G401.6 (cell line): ENCODE measurements around the gene ARHGAP10.

Source experiments
- FAIRE-seq: peaks from 2 replicates; lab custom pipeline; 2012; peaks lifted over from hg19 to GRCh38; lab: Jason Lieb, UNC

The ARHGAP10 gene

DNA sequence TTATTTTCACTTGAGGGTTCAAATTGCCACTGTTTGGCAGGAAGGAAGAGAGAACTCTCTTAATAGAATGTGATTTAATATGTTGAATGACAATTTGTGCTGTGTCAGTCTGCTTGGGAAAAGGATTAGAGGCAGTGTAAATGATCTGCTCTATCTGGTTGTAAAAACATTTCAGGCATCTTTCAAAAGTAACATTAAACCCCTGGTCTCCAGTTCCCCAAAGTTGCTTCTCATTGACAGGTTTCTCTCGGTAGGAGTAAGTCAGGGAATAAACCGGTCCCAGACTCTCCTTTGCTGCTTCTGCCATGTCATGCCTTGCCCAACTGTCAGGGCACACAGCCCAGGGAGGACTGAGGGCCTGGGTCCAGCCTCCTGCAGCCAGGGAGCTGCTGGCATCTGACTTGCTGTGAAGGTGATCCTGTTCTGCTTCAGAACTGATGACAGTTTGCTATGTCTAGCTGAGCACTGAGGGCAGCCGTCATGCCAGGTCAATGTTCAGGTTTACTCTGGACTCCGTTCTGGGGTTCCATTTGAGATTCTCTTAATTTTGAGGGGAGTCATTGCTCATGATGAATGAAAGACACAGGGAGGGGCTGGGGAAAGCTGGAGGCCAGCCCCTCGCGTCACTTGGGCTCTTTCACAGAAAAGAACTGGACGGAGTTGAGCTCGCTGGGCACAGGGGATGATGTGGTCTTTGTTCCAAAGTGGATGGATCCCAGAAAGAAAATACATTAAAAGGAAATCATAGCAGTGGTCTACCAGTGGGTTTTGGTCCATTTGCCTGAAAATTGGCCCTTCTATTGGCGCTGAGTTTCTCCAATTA, 312.4 kb downstream of the ARHGAP10 start:
- no peak for FAIRE-seq

DNA sequence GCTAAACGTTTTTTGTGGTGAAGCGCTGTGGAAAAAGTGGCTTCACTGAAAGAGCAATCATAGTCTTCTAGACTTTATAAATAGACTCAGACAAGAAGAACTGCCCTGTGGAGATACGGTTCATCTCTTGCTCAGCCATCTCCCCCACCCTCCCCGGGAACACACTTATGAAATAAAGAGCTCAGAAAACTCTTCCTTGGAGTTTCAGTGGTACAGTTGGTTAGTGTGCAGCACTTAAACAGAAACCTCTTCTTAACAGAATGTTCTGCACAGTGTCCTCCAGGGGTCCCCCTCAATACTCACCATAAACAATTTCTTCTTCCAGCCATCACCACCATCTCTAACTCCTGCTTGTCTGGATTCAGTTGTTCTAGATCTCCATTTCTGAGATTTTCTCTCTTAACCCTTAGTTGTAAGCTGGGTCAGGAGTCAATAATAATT, 313.0 kb downstream of the ARHGAP10 start:
- FAIRE-seq, result no peak

DNA sequence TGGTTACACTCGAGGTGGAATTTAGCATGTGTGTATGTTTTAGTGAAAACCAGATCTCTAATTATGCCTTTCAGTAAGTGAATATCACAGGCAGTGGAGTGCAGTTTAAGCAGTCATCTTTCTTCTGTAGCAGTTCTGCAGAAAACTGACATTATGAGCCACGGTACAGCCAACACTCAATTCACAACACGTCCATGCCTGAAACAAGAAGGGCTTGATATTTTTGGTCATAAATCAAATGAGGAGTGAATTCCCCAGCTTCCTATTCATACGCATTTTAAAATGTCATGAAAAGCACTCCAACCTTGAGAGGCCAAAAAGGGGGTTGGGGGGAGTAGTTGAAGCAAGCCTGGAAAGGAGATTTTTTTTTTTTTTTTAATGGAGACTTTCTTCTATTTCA, 316.7 kb downstream of the ARHGAP10 start:
- FAIRE-seq, result no peak

DNA sequence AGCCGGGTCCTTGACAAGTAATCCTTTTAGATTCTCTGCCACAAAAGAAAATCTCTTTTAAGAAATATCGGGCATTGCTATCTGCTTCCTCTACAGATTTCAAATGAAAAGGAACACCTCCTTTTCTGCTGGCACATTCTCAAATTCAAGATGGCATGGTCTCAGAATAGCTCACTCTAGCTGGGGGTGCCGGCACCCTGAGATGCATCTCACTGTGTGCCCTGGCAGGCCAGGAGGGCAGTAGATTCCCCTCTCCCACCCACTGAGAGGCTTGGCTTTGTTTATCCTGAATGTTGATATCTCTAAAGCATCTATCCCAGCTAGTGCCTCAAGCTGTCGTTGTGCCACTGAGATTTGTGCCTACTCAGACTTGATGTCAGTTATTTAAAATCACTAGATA, 319.5 kb downstream of the ARHGAP10 start:
- FAIRE-seq, result no peak

DNA sequence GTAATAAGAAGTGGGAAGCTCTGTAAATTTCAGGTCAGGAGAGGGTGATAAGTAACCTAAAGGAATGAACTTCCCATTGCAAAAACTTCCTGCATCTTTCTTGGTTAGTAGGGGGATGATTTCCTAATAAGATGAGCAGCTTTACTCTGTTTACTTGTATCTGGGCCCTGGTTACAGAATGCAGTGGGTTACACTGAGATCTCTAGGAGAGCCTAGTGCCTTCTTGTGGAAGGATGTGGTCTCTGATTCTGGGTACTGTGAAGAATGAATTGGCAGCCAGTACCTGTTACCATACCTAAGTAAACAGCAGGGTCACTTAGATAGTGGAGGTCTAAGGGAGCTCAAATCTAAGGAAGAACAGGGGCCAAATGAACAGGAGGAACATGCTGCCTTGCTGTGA, 320.6 kb downstream of the ARHGAP10 start:
- FAIRE-seq, result no peak

DNA sequence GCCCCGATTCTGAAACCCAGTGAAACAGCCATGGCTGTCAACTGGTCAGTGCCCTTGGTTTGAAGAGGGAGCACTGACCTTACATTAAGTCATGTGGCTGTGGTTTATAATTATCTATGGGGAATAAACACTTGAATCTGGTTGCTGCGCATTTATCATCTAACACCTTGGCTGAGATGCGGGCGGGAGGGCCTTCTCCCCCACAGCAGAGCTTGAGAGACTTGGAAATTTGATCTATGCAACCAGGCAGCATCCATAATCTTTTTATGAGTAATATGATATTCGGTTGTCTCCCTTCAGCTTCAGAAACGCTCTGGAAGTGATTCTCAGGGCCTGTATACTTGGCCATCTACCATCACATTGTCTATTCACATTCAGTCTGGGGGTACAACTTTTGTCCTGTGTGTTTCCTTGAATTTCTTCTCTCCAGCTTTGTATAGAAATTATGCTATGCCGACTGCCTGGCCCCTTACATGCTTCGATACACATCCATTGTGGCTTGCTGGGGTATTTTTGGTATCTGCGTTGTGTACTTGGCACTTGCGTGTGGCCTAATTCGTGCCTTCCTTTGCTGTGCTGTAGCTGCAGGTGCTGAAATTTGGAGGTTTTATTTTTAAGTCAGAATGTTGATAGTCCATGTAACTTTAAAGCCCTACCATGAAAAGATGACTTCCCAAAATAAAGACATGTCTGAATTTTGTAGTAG, 321.6 kb downstream of the ARHGAP10 start:
- no peak for FAIRE-seq

DNA sequence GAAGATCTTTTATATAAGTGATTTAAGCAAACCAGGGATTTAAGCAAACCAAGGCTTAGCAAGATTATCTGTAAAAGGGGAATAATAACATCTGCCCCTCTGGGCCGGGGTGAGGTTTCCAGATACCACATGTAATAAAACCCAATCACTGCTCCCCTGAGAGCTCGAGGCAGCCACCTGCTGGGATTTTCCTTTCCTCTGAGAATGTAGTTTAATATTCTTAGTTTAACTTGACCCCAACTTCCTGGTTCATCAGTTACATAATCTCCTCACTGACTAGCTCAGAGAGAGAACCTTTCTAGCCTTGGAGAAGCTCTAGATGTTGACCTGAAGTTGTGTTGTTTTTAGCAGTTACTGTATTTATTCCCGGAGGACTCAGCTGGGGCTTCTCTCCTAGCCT, 322.4 kb downstream of the ARHGAP10 start:
- FAIRE-seq, result no peak

DNA sequence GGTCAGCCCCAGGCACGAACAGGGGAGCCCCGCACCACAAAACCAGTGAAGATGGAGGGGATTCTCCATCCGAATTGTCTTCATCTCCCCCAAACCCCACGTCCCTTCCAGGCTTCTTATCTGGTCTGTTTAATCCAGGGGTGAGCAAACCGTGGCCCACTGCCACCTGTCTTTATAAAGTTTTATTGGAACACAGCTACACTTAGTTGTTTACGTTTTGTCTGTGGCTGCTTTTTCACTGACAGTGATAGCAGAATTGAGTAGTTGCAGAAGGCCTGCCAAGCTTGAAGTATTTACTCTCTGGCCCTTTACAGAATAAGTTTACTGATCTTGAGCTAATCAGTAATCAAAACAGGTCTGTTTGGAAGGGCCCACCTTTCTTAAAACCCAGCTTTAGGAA, 324.0 kb downstream of the ARHGAP10 start:
- FAIRE-seq, result no peak

DNA sequence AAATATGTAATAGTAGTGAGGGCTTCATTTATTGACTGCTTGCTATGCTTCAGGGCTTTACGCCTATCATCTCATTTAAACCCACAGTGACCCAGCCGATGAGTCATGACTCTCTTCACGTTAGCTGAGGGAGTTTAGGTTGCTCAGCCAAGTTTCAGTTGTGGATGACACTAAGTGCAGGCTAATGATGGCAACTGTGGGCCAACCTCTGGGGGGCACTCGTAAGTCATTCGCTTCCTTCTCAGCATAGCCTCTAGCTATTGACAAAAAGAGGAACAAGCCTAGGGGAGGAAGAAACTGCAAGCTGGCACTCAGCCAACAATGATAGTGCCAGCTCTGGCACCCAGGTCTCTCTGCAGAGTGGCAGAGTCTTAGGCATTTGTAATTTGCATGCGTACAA, 325.0 kb downstream of the ARHGAP10 start:
- no peak for FAIRE-seq

DNA sequence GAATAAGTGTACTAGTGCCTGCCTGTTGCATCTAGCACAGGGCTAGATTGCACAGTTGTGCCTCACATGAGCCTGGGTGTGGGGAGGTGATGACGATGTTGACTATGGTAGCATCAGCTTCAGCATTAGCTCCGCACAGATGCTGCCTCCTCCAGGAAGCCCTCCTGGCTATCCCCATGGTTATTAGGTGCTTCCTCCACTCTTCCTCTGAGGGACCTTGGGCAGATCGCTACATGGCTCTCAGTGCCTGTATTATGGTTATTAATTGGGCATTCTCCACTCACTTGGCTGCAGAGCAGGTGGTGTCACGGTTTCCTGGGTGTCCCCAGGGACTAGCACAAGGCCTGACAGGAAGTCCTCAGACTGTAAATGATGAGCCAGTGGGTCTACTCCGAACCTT, 325.6 kb downstream of the ARHGAP10 start:
- FAIRE-seq, result no peak

DNA sequence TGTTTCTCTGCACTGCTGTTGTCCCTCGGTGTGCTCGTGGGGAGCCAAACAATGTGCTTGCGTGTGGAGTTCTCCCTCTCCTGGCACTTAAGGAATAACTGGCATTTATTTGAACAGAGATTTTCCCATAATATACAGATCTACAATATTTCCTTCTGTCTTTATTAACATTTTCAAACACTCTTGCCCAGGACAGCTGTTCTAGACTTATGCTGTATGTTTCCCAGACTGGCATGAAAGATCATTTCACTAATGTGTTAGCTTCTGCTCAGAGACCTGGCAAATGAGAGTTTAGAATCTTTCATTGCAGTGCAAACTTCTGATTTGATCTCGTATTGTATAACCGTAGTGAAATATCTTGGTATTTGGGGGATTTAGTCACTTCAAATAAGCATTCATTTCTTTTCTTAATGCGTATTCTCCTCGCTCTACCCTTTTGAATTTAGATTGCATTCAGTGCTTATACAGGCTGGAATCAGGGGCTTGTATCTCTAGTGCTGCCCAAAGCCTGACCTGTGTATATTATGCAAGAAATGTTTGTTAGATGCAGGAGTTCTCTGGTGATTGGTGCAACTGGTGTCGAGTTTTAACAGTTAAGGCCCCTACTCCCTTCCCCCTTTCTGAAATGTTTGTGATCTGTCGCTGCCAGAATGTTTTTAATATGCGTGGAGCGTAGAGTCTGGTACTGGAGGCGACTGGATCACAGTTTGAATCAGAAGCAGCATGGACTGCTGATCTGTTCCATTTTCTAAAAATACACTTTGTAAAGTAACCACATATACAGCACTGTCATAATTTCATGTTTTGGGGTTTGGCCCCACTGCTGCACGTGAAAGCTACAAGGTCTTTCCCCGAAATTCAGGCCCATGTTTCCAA, 326.3 kb downstream of the ARHGAP10 start:
- FAIRE-seq, result no peak

DNA sequence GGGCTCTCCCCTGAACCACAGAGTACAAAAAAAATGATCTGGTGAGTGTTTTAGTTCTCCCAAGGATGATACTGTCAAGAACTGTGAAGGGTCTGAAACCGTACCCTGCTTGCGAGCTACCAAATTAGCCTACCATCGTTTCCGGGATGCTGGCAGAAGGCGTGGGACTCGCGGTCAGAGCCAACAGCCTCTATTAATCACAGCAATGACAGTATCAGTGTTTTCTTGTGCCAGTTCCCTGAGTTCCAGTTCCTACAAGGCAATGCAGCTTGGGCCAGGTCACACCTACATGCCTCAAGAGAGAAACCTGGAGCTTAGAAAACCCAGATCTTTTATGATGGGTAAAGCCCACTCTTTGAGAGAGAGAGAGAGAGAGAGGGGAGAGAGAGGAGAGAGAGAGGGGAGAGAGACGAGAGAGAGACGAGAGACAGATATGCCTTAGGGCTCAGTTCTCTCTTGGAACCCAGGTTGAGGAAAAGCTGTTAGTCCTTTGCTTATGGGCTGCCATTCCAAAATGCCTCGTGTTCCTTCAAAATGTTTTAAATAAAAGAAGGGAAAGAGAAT, 327.8 kb downstream of the ARHGAP10 start:
- no peak for FAIRE-seq

DNA sequence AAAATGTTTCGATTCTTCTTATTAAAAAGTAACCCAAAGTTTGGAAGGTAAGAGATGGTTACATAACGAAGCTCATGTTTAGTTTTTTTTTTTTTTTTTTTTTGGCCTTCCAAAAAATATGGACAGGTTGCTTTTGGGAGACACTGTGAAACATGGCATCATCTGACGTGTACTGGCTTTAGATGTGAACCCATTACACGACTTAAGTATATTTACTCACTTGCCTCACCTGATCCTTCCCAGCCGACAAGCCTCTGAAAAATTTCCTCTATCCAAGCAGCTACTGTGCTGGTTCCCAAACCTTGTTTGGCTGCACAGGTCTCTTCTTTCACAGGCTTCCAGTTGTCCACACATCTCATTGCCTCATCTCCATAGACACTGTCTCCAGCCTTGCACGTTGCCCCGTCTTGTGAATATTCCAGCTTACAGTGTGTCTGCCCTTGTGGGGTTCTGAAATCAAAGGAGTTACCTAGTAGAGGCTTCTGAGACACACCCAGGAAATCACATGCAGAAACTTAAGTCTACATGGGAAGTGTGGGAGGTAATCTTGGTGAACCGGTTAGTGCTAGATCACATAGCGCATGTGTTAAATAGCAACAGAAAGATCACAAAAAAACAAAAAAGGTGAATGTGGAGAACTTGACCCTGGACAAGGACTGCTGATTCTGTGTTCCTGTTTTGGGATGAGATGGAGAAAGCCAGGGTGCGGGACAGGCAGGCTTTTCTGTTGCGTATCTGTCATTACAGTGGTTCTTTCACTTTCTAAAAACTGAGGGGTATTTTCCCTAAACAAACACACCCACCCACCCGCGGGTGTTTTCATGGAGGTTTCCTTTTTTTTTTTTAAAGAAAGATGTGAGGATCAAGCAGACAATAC, 328.6 kb downstream of the ARHGAP10 start:
- FAIRE-seq, result no peak

DNA sequence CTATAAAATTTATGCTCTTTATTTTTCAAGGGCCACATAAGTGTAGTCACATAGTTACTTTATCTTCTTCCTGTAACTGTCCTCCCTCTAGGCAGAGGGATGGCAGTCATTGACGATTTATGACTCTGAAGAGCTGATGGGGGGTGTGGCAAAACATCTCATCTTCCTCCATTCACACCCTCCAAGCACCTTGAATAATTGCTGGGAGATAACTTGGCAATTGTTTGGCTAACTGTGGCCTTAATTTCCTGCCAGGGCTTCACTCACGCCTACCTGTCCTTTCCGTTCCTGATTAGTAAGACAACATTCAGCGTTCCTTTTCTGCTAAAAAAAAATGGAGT, 329.2 kb downstream of the ARHGAP10 start:
- no peak for FAIRE-seq

DNA sequence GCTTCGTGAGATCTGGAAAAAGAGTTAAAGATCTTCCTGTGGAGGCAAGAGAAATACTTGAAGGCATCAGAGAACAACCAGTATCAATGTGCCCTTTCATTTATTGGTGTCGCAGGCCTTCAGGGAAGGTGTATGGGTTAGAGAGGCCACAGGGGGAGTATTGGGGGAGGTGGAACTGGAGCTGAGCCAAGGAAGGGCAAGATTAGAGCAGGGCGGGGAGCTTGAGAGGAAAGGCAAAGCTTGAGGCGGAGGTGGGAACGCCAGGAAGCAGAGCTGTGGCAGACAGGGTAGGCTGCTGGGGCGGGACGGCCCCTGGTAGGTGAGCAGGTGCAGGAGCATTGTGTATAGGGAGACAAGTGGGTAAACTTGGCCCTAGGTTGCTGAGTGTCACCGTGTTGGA, 329.9 kb downstream of the ARHGAP10 start:
- no peak for FAIRE-seq

DNA sequence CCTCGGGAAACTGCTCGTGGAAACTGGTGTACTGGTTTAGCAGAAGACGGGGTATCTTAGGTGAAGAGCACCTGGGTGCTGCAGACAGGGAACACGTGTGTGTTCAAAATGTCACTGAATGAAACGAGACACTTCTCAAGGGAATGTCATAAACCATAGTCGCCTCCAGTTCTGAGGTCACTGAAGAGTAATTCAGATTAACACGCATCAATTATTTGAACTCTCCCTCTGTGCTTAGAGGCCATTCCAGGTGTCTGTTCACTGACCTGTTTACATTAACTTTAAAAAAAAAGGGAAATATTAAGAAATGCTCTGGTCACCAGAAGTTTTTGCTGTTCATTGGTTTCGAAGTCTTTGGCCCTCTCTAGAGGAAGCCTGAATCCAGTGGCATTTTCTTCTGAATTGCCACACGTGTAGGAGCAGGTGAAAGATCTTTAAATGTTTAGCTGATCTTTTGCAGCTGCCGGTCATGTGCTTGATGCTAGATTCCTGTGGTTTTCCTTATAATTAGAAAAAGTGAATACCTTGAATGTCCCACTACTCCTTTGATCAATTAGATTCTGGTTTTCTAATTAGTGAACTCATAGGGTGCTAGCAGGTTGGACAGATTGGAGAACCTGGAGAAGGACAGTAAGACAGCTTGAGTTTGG, 330.5 kb downstream of the ARHGAP10 start:
- no peak for FAIRE-seq

DNA sequence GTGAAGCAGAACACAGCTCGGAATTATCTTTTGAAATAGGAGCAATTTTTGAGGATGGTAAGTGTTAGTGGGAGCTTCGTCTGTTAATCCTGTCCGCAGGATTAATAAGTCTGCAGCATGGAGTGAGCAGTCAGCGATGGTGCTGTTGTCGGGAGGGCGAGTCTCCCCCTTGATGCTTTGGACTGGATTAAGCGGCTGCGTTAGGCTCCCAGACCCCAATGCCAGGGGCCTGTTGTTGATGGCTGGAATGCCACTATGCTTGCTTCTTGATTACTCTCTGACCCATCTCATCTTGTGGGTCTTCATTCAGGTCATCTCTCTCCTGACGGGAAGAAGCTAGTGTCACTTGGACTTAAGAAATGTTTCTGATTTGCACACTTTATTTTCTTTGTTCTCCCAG, 332.6 kb downstream of the ARHGAP10 start:
- FAIRE-seq, result no peak

DNA sequence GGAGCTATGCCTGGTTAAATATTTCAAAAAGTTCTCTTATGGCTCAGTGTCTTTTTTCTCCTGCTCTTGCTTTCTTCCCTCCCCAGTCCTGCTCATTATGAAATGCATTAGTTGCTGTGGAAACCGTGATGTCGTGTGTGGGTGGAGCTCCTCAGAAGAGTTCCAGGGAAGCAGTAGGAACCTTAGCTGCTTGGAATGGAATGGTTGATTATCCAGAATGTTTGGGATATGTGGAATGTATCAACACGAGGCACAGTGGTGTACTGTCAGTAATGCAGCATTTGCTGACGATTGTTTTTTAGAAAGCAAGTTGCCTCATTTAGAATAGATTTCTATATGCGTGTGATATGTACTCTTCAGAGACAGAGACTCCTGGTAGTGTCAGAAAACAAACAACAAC, 333.2 kb downstream of the ARHGAP10 start:
- FAIRE-seq, result no peak

DNA sequence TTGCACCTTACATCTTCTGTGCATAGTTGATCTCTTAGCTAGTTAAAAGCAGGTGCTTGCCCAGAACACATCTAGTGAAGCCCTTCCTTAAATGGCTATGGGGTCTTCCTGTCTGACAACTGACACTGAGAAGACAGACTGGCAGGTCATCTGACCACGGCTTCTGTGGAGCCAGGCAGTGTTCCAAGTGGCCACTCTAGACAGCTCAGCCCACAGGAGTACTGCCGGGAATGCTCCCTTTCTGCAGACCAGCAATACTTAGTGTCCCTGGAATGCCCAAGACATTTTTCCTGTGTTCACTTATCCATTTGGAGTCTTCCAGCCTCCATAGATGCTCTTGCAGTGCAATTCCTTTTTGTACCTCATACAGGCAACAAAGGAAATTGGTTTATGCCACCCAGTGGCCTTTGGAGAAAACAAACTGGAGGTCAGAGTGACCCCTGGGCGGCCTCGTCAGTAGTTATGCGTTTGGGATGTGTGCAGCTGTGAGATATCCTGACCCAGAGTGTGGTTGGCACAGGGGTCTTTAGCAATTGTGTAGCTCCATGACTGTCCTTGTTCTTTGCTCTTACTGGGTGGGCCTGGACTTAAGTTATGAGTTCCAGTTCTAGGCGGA, 335.5 kb downstream of the ARHGAP10 start:
- no peak for FAIRE-seq

DNA sequence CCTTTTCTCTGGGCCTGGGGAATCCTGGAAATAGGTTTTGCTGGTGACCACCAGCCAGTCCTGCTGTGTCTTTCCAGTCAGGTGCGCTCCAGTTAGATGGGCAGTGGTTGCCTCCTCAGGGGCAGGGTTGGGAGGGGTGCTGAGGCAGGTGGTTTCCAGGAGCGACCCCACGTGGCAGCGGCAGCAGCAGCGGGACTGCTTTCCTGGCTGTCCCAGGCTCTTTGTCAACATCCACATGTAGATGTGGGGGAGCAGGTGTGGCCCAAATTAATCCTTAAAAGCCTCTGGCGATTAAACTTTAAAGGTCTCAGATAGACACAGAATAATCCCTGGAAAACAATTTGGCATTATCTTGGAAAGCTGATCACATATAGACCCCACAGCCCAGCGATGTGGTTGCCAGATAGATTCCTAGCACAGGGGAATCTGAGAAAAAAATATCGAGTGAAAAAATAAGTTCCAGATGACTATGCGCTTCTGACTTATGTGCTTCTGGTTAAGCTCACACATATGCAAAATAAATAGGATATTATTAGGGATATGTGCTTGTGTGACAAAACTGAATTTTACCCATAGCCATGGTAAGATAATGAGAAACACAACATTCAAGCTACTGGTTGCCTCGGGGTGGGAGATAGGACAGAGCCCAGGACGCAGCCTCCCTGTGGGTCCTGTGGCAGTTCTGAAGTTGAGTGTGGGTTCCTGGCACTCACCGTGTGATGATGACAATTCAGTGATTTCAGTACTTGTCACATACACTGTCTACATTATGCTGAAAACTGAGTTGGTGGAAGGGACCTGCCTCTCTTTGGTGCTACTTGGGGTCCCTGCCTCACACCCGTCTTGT, 336.4 kb downstream of the ARHGAP10 start:
- no peak for FAIRE-seq
